ENCODE results near the gene RAB40C.

Gene RAB40C

GRCh38 chr16:668519-669171 is 78.8 kb downstream of the RAB40C start:
- H3K9me3 ChIP-seq (ENCODE audit: control insufficient read depth, insufficient read depth, low read length), result no peaks in the 10 kb centered on the region
- no peaks in the 10 kb centered on the region for H3K27me3 ChIP-seq (ENCODE audit: control insufficient read depth, insufficient read depth, low read length)
- no peaks in the 10 kb centered on the region for H3K4me1 ChIP-seq (ENCODE audit: control insufficient read depth, insufficient read depth, low read length)
- peaks cover 51% of the 10 kb centered on the region for H3K36me3 ChIP-seq (ENCODE audit: control insufficient read depth, insufficient read depth, low read length)
- H3K9ac ChIP-seq (ENCODE audit: low read depth, low read length), result peak overlapping the region; percentile 79
- H3K4me3 ChIP-seq (ENCODE audit: low read depth, low read length), result peak overlapping the region; percentile 77

GRCh38 chr16:669666-670065 is 79.8 kb downstream of the RAB40C start:
- no peaks in the 10 kb centered on the region for H3K27me3 ChIP-seq (ENCODE audit: control insufficient read depth, insufficient read depth, low read length)
- no peaks in the 10 kb centered on the region for H3K4me1 ChIP-seq (ENCODE audit: control insufficient read depth, insufficient read depth, low read length)
- H3K36me3 ChIP-seq (ENCODE audit: control insufficient read depth, insufficient read depth, low read length), result peaks cover 59% of the 10 kb centered on the region
- peak overlapping the region; percentile 79 for H3K9ac ChIP-seq (ENCODE audit: low read depth, low read length)
- no peaks in the 10 kb centered on the region for H3K9me3 ChIP-seq (ENCODE audit: control insufficient read depth, insufficient read depth, low read length)
- no peak overlapping the region for H3K4me3 ChIP-seq (ENCODE audit: low read depth, low read length)

GRCh38 chr16:670485-671352 is 80.9 kb downstream of the RAB40C start:
- Histone ChIP-seq H3K36me3 (ENCODE audit: control insufficient read depth, insufficient read depth, low read length) (peaks cover 59% of the 10 kb centered on the region), H3K9me3 (ENCODE audit: control insufficient read depth, insufficient read depth, low read length) (no peaks in the 10 kb centered on the region), H3K27me3 (ENCODE audit: control insufficient read depth, insufficient read depth, low read length) (no peaks in the 10 kb centered on the region), H3K4me3 (ENCODE audit: low read depth, low read length) (no peak overlapping the region), H3K4me1 (ENCODE audit: control insufficient read depth, insufficient read depth, low read length) (no peaks in the 10 kb centered on the region), H3K9ac (ENCODE audit: low read depth, low read length) (no peak overlapping the region)

GRCh38 chr16:671353-672131 is 81.7 kb downstream of the RAB40C start:
- Histone ChIP-seq H3K27me3 (ENCODE audit: control insufficient read depth, insufficient read depth, low read length) (no peaks in the 10 kb centered on the region), H3K4me1 (ENCODE audit: control insufficient read depth, insufficient read depth, low read length) (no peaks in the 10 kb centered on the region), H3K36me3 (ENCODE audit: control insufficient read depth, insufficient read depth, low read length) (peaks cover 59% of the 10 kb centered on the region), H3K9me3 (ENCODE audit: control insufficient read depth, insufficient read depth, low read length) (no peaks in the 10 kb centered on the region), H3K4me3 (ENCODE audit: low read depth, low read length) (no peak overlapping the region), H3K9ac (ENCODE audit: low read depth, low read length) (no peak overlapping the region)

- Histone ChIP-seq H3K36me3 (ENCODE audit: control insufficient read depth, insufficient read depth, low read length) (peaks cover 55% of the 10 kb centered on the region), H3K9ac (ENCODE audit: low read depth, low read length) (no peak overlapping the region), H3K4me3 (ENCODE audit: low read depth, low read length) (no peak overlapping the region)
Observed at GRCh38 chr16:672371-672770, 82.5 kb downstream of the RAB40C start.

GRCh38 chr16:672851-673250 is 83.0 kb downstream of the RAB40C start:
- H3K27me3 ChIP-seq (ENCODE audit: control insufficient read depth, insufficient read depth, low read length), result no peaks in the 10 kb centered on the region
- H3K9ac ChIP-seq (ENCODE audit: low read depth, low read length), result no peak overlapping the region
- H3K4me3 ChIP-seq (ENCODE audit: low read depth, low read length), result no peak overlapping the region
- H3K36me3 ChIP-seq (ENCODE audit: control insufficient read depth, insufficient read depth, low read length), result peaks cover 55% of the 10 kb centered on the region
- H3K4me1 ChIP-seq (ENCODE audit: control insufficient read depth, insufficient read depth, low read length), result no peaks in the 10 kb centered on the region
- H3K9me3 ChIP-seq (ENCODE audit: control insufficient read depth, insufficient read depth, low read length), result no peaks in the 10 kb centered on the region

More at GRCh38 chr16:672371-672770, 82.5 kb downstream of the RAB40C start:
- Histone ChIP-seq H3K9me3 (ENCODE audit: control insufficient read depth, insufficient read depth, low read length) (no peaks in the 10 kb centered on the region), H3K4me1 (ENCODE audit: control insufficient read depth, insufficient read depth, low read length) (no peaks in the 10 kb centered on the region), H3K27me3 (ENCODE audit: control insufficient read depth, insufficient read depth, low read length) (no peaks in the 10 kb centered on the region)

GRCh38 chr16:673399-673991 is 83.6 kb downstream of the RAB40C start:
- no peaks in the 10 kb centered on the region for H3K27me3 ChIP-seq (ENCODE audit: control insufficient read depth, insufficient read depth, low read length)
- H3K4me3 ChIP-seq (ENCODE audit: low read depth, low read length), result no peak overlapping the region
- peaks cover 55% of the 10 kb centered on the region for H3K36me3 ChIP-seq (ENCODE audit: control insufficient read depth, insufficient read depth, low read length)
- H3K4me1 ChIP-seq (ENCODE audit: control insufficient read depth, insufficient read depth, low read length), result no peaks in the 10 kb centered on the region
- H3K9ac ChIP-seq (ENCODE audit: low read depth, low read length), result no peak overlapping the region
- no peaks in the 10 kb centered on the region for H3K9me3 ChIP-seq (ENCODE audit: control insufficient read depth, insufficient read depth, low read length)

- Histone ChIP-seq H3K36me3 (ENCODE audit: control insufficient read depth, insufficient read depth, low read length) (peaks cover 49% of the 10 kb centered on the region), H3K4me1 (ENCODE audit: control insufficient read depth, insufficient read depth, low read length) (no peaks in the 10 kb centered on the region), H3K27me3 (ENCODE audit: control insufficient read depth, insufficient read depth, low read length) (no peaks in the 10 kb centered on the region), H3K4me3 (ENCODE audit: low read depth, low read length) (peak overlapping the region; percentile 65), H3K9ac (ENCODE audit: low read depth, low read length) (no peak overlapping the region), H3K9me3 (ENCODE audit: control insufficient read depth, insufficient read depth, low read length) (no peaks in the 10 kb centered on the region)
Observed at GRCh38 chr16:674214-674881, 84.5 kb downstream of the RAB40C start.

- peak within 1 kb of the TSS; percentile 47 for H3K9ac ChIP-seq (ENCODE audit: low read depth, low read length)
- H3K4me3 ChIP-seq (ENCODE audit: low read depth, low read length), result peak within 1 kb of the TSS; percentile 65
Observed at GRCh38 chr16:674968-675883, 85.4 kb downstream of the RAB40C start, which contains the start of gene RHBDL1. RHBDL1 (plus strand) TSS chr16:675671; CDS start chr16:675791, 120 bp downstream.

GRCh38 chr16:675884-676564 is 86.2 kb downstream of the RAB40C start:
- H3K4me1 ChIP-seq (ENCODE audit: control insufficient read depth, insufficient read depth, low read length), result no peaks in the 10 kb centered on the region
- H3K9ac ChIP-seq (ENCODE audit: low read depth, low read length), result no peak overlapping the region
- peak overlapping the region; percentile 65 for H3K4me3 ChIP-seq (ENCODE audit: low read depth, low read length)
- no peaks in the 10 kb centered on the region for H3K27me3 ChIP-seq (ENCODE audit: control insufficient read depth, insufficient read depth, low read length)
- H3K36me3 ChIP-seq (ENCODE audit: control insufficient read depth, insufficient read depth, low read length), result peaks cover 33% of the 10 kb centered on the region
- H3K9me3 ChIP-seq (ENCODE audit: control insufficient read depth, insufficient read depth, low read length), result no peaks in the 10 kb centered on the region

More at GRCh38 chr16:674968-675883, 85.4 kb downstream of the RAB40C start, which contains the start of gene RHBDL1:
- H3K9me3 ChIP-seq (ENCODE audit: control insufficient read depth, insufficient read depth, low read length), result no peaks in the 10 kb centered on the region
- H3K4me1 ChIP-seq (ENCODE audit: control insufficient read depth, insufficient read depth, low read length), result no peaks in the 10 kb centered on the region
- H3K36me3 ChIP-seq (ENCODE audit: control insufficient read depth, insufficient read depth, low read length), result peaks cover 41% of the 10 kb centered on the region
- H3K27me3 ChIP-seq (ENCODE audit: control insufficient read depth, insufficient read depth, low read length), result no peaks in the 10 kb centered on the region

Measured in iPS-15b (cell line).